Uterus (tissue), 4 donors: ENCODE data around the gene AIFM2. TPM values are rescaled to one million over a fixed set of nuclear protein-coding genes. Genes with fewer than 3 reads are reported as not detected.

ENCODE experiments used
- DNase-seq, 2 donors: peaks; one replicate each; pipeline ENCODE4 v3.0.0-alpha.2; 2019 to 2020
- H3K27ac ChIP-seq, 2 donors: fragments of 200-600 bp; sonication (generic); 1 replicate in 1 of 2; 2 replicates in 1 of 2; pipeline ENCODE4 v1.5.1; 2016 to 2018
- H3K27me3 ChIP-seq, 2 donors: fragments of 200-600 bp; sonication (generic); one replicate each; pipeline ENCODE4 v1.5.1; 2018 to 2019; ENCODE audit warnings: control low read depth in 1 of 2
- H3K36me3 ChIP-seq, 2 donors: fragments of 200-600 bp; sonication (generic); one replicate each; pipeline ENCODE4 v1.5.1; 2019; ENCODE audit warnings: control low read depth in 1 of 2
- H3K4me1 ChIP-seq, 2 donors: fragments of 200-600 bp; sonication (generic); one replicate each; pipeline ENCODE4 v1.5.1; 2018 to 2019; ENCODE audit warnings: control low read depth in 1 of 2
- H3K4me3 ChIP-seq, 2 donors: fragments of 200-600 bp; sonication (generic); 1 replicate in 1 of 2; 2 replicates in 1 of 2; pipeline ENCODE4 v1.5.1; 2018 to 2019; ENCODE audit warnings: mild to moderate bottlenecking in 1 of 2
- H3K9me3 ChIP-seq, 2 donors: fragments of 200-600 bp; sonication (generic); one replicate each; pipeline ENCODE4 v1.5.1; 2019; ENCODE audit warnings: control low read depth in 1 of 2
- CTCF ChIP-seq, 4 experiments: fragments of 200-600 bp in 2 of 4; fragments of 450-650 bp in 2 of 4; sonication (generic) in 2 of 4; IDR thresholded peaks; one replicate each; pipeline ENCODE4 v1.5.1; 2016 to 2019; ENCODE audit warnings: antibody characterized with exemption in 4 of 4, mild to moderate bottlenecking in 2 of 4, moderate library complexity in 1 of 4
- POLR2A ChIP-seq, 2 donors: fragments of 450-650 bp; IDR thresholded peaks; one replicate each; pipeline ENCODE4 v1.6.1; 2016; ENCODE audit warnings: antibody characterized with exemption in 2 of 2, mild to moderate bottlenecking in 1 of 2, moderate library complexity in 1 of 2
- intact Hi-C: fragments of 100-400 bp; cut with DNase I; formaldehyde crosslinking; loops from one replicate; pipeline ENCODE4 v1.15.1; 2023; ENCODE audit warnings: low total_unique reads
- total RNA-seq, 4 donors: library from RNA; depleted of rRNA in 3 of 4; stranded (reverse); fragments of >200 nt in 3 of 4; gene quantifications; one replicate each; pipeline versions ENCODE4 v1.1.0 to v1.2.4, GENCODE V29; 2014 to 2023
- donor health status: DM: yes; HTN: yes; CAD: no.

The AIFM2 gene
- total RNA-seq, 4 donors from 2014 or later: 3.5 to 14.0 (median 8.5) TPM

DNA sequence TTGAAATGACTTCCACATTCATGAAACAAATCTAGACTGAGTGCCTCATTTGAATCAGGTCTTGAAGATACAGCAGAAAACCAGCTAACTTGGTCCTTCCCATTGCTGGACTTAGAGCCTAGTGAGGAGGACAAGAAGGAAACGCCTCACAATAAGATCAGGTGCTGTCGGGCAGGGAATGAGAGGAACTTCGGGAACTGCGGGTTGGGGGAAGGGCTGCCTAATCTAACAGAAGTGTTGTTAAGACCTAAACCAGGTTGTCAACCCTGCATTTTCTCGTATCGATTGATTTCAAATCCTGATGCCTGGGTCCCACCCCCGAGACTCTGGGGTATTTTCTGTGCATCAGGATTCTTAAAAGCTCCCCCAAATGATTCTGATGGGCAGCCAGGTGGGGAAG lies 53.7 kb downstream of the AIFM2 start:
- Histone ChIP-seq H3K27me3 (no peaks in the 10 kb centered on the region), H3K4me3 (no peak overlapping the region), H3K4me1 (no peaks in the 10 kb centered on the region), H3K27ac (no peak overlapping the region), H3K36me3 (no peaks in the 10 kb centered on the region), H3K9me3 (no peaks in the 10 kb centered on the region)
- no peak for DNase-seq
- intact Hi-C loops: no loop called here
- no peak for TF ChIP-seq POLR2A (IDR thresholded peaks at IDR 0.05)
- no peak for TF ChIP-seq CTCF (IDR thresholded peaks at IDR 0.05)

- Histone ChIP-seq H3K9me3 (no peaks in the 10 kb centered on the region), H3K27ac (no peak overlapping the region), H3K4me3 (no peak overlapping the region), H3K36me3 (no peaks in the 10 kb centered on the region), H3K27me3 (no peaks in the 10 kb centered on the region), H3K4me1 (no peaks in the 10 kb centered on the region)
- no peak for TF ChIP-seq CTCF (IDR thresholded peaks at IDR 0.05)
- no peak for TF ChIP-seq POLR2A (IDR thresholded peaks at IDR 0.05)
- intact Hi-C loops: no loop called here
- DNase-seq: no peak
Observed at GRCh38 chr10:70078329-70078728, 54.3 kb downstream of the AIFM2 start.

DNA sequence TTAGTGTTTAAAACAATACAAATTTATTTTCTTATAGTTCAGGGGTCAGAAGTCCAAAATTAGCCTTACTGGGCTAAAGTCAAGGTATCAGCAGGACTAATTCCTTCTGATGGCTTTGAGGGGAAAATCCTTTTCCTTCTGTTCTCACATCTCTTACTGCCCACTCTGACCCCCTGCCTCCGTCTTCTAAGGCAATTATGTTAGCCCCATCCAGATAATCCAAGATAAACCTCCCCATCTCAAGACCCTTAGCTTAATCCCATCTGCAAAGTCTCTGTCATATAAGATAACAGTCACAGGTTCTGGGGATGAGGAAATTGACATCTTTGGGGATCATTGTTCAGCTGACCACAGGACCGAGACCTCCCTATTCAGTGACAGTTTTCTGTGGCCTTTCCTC lies 57.7 kb downstream of the AIFM2 start:
- H3K36me3 ChIP-seq: no peaks in the 10 kb centered on the region
- intact Hi-C loops: no loop called here
- no peaks in the 10 kb centered on the region for H3K9me3 ChIP-seq
- DNase-seq: no peak
- H3K27ac ChIP-seq: no peak overlapping the region
- H3K4me1 ChIP-seq: no peaks in the 10 kb centered on the region
- H3K4me3 ChIP-seq: no peak overlapping the region
- no peak for TF ChIP-seq CTCF (IDR thresholded peaks at IDR 0.05)
- no peak for TF ChIP-seq POLR2A (IDR thresholded peaks at IDR 0.05)
- no peaks in the 10 kb centered on the region for H3K27me3 ChIP-seq

- Histone ChIP-seq H3K27me3 (no peaks in the 10 kb centered on the region), H3K27ac (no peak overlapping the region), H3K4me3 (no peak overlapping the region), H3K9me3 (no peaks in the 10 kb centered on the region), H3K36me3 (no peaks in the 10 kb centered on the region), H3K4me1 (no peaks in the 10 kb centered on the region)
- DNase-seq: no peak
- no peak for TF ChIP-seq CTCF (IDR thresholded peaks at IDR 0.05)
- no peak for TF ChIP-seq POLR2A (IDR thresholded peaks at IDR 0.05)
- intact Hi-C loops: no loop called here
Observed at GRCh38 chr10:70074165-70074564, 58.5 kb downstream of the AIFM2 start.

GRCh38 chr10:70070834-70071233 lies 61.8 kb downstream of the AIFM2 start:
- Histone ChIP-seq H3K4me1 (no peaks in the 10 kb centered on the region), H3K27ac (no peak overlapping the region), H3K36me3 (no peaks in the 10 kb centered on the region), H3K4me3 (no peak overlapping the region), H3K9me3 (no peaks in the 10 kb centered on the region), H3K27me3 (no peaks in the 10 kb centered on the region)
- no peak for TF ChIP-seq POLR2A (IDR thresholded peaks at IDR 0.05)
- TF ChIP-seq CTCF (IDR thresholded peaks at IDR 0.05): no peak
- intact Hi-C loops: no loop called here
- no peak for DNase-seq
